Right kidney (tissue), 9 donors: Measurements from ENCODE around the gene PTGDR2.

Source experiments
- DNase-seq: peaks from one replicate; pipeline ENCODE4 v3.0.0-alpha.2; 2016
- long read RNA-seq, 8 donors: transcript quantifications; one replicate each; lab custom pipeline, GENCODE V29; 2026

The PTGDR2 gene
- long read RNA-seq, donor 1: 0 reads
- long read RNA-seq, donor 2: 0 reads
- long read RNA-seq, donor 3, partial matches to known transcripts: 0 of 1 reads
- long read RNA-seq, donor 3, other reads (novel, unspliced or antisense): 0 of 1 reads
- long read RNA-seq, donor 4: 0 reads
- long read RNA-seq, donor 5: 0 reads
- long read RNA-seq, donor 6: 0 reads
- long read RNA-seq, donor 7: 0 reads
- long read RNA-seq, donor 8: 0 reads

DNA sequence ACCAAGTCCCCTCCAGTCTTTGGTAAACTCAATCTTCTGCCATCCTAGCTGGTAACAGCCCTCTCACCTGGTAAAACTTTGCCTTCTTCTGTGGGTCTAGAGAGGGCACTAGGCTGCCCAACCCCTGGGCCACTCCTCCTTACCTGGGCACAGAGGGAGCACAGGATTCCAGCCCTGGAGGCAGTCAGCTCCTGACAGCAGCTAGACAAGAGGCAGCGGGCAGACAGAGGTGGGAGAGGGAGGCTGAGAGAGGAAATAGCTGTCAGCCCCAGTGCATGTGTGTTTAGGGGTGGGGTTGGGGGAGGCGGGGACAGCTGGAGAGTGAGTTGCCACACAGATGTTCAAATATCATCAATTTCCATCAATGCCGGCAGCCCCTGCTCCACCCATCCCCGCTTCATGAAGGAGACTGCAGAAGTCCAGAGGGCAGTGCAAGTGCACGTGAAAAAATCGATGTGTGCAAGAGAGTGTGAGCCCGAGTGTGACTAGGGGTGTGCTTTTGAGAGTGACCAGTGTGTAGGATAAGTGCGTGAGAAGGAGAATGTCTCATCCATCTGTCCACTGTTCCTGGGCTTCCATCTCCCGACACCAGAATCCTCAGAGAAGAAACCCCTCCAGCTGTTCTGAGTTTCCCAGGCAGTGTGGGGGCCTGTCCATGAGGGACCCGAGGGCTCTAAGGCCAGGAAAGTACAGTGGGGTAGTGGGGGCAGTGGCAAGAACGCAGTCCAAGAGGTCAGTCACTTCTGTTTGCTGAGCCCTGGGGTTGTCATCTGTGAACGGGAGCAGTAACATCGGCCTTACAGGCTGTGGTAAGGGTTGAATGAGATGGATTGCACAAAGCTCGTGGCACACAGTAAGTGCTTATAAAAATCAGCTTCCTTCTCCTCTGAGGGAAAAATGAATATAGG lies at the start of gene PTGDR2:
Gene PTGDR2 (minus strand): TSS at position 225 of the 908 bp plus-strand sequence. CDS start 2,228 bp downstream, outside the sequence.
- DNase-seq: no peak

GRCh38 chr11:60905047-60905446 lies 49.3 kb upstream of the PTGDR2 start:
- no peak for DNase-seq

DNA sequence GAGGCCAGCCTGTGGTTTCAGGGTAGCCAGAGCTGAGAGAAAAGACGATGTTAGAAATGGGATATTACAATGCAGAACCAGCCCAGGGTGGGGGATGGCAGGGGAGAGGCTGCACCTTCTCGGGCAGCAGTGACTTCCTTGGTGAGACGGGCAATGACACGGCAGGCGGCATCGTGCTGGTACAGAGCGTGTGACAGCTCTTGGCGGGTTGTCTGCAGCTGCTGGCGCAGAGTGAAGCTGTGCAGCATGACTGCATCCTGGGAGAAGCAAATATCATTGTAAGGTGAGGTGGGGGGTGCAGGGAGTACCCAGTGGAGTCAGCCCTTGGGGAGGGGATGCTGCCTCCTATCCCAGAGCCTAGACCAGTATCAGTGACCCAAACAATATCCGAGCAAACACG lies 46.9 kb upstream of the PTGDR2 start:
- no peak for DNase-seq

DNA sequence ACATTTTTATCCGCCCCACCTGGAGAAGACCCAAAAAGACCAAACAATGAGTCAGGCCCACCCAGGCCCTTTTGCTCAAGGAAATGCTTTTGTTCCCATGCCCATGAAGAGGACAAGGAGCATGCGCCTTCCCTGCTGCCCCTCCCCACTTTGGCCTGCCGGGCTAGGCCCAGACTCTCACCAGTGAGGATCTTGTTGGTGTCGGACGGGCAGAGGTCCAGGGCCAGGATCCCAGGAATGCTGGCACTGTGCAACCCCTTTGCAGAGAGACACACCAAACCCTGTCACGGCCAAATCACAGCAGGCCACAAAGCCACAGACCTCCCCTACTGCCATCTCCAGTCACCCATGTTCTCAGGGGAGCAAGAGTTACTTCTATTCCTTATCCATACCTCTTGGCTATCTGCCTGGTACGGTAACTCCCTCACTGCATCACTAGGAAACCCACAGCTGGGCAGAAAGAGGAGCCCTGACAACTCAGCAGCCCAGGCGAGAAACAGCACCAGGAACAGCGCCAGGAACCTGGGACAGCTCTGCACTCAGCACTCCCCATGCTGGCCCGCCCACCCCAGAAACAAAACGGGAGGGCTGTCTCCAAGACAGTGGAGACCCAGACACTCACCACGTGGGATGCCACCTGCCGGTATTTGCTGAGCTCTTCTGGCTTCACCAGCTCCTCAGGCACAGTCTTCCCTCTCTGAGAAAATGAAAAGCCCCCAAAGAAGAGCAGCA lies 45.1 kb upstream of the PTGDR2 start:
- no peak for DNase-seq

DNA sequence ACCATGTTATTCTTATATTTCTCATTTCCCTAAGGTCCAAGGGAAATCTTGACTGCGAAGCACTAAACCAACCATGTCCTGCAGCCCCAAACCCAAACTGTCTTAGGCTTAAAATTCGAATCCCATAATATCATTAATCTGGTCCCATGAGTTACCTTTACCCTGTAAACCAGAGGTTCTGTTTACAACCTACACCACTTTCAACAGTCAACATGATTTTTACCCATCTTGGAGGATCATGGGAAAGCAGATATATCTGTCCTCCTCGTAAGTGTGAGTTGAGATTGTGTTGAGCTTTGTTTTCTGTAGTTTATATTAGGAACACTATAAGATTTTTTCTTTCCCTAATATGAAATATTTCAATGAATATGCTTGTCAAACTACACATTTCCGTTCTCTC lies 44.2 kb upstream of the PTGDR2 start:
- DNase-seq: no peak

GRCh38 chr11:60899046-60899936 lies 43.5 kb upstream of the PTGDR2 start:
- peak; percentile 34 for DNase-seq

DNA sequence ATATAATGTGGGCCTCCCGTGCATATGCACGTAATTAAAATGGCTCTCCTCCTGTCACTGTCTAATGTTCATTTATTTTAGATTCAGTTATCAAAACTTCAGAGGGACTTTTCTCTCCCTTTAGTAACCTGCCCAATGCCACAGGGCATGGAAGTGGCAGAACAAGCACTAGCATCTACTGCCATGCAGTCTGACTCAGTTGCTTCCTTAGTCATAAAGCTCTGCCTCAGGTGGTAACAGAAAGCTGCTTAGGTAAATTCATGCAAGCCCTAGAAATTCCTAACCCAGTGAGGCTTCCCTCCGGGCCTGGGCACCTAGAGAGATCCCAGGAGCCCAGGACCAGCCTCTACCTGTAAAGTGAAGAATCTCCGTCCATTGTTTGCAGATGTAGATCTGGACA lies 41.7 kb upstream of the PTGDR2 start:
- DNase-seq: no peak

- no peak for DNase-seq
These were observed 39.9 kb upstream of the PTGDR2 start for GRCh38 chr11:60895687-60896086.

DNA sequence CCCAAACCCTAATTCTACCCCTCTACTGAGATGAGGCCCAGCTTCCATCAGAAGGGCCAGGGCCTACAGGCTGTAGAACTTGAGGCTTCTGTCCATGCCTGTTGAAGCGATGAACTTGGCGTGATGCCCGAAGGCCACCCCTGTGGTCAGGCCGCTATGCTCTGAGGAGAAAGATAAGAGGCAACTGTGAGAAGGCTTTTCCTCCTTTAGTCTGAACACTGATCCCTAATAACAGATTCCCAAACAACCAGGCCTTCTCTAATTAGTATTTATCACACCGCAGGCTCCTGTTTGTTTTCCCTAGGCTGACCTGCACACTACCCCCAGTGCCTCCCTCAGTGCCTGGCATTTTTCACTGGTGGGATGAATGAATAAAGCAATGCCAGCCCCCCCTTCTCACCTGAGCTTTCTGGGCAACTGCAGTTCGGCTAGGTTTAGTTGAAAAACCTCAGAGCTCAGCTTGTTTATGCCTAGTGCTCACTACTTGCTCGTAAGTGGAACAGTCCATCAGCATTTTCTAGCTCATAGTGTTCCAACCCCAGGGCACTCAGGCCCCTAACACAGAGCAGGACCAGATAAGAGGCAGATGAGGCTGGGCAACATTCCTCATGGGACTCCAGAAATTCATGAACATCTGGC lies 35.5 kb upstream of the PTGDR2 start:
- DNase-seq: no peak

DNA sequence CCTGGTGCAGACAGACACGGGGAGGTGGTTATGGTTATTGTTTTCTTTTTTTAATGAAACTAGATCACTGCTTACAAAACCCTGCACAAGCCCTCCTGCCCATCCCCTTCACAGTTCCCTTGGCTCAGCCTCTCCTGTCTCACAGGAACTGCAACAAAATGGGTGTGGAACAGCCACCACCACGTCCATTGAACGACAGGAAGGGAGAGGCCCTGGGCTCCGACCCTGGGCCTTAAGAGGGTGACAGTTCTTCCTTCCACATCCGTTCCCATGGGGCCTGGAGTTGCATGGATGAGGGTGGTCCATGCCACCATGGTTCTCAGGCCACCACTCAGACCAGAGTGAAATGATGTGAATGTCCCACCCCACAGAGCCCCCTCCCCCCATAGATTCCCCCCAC lies 34.9 kb upstream of the PTGDR2 start:
- DNase-seq: no peak

- DNase-seq: no peak
These were observed 34.1 kb upstream of the PTGDR2 start for GRCh38 chr11:60889869-60890311.

- no peak for DNase-seq
These were observed 31.8 kb upstream of the PTGDR2 start for GRCh38 chr11:60887556-60887955.

DNA sequence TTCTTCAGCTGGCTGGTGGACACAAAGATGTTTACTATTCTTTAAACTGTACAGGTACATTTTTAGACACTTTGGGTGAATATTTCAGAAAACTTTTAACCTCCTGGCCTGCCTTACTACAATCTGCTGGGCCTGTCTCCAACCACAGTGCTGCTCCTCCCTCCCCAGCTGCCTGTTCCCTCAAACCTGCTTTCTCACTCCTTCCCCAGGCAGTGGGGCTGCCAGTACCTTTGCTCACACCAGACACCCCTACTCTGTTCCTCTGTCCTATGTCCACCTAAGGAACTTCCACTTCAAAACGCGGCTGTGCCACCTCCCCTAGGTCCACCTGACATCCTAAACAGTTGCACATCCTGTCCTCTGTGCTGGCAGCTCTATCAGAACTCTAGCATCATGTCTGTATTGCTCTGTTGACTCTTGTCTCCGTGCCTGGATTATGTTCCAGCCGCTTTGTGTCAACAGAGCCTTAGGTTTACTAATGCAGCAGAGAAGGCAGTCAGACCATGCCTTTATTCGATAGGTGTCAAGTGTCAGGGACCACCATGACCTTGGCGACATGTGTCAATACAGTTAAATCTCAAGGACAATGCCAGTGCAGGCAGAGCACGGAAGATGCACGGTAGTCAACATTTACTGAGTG lies 25.0 kb upstream of the PTGDR2 start:
- DNase-seq: no peak

- no peak for DNase-seq
These were observed 24.3 kb upstream of the PTGDR2 start for GRCh38 chr11:60879971-60880588.

GRCh38 chr11:60879104-60879503 lies 23.4 kb upstream of the PTGDR2 start:
- DNase-seq: no peak

- DNase-seq: no peak
These were observed 22.7 kb upstream of the PTGDR2 start for GRCh38 chr11:60878245-60879101.

DNA sequence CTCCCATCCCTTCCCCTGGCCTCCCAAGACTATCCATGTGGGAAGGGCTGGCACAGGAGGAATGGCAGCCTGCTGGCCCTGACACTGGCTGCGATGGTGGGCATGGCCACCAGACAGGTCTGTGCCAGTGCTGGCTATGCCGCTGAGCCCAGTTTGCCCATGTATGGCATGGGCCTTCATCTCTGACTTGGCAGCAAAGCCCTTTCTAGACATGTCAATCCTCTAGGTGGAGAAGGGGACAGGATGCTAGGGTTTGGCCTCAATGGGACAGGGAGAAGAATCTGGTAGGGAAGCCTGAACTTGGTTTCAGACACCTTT lies 20.4 kb upstream of the PTGDR2 start:
- no peak for DNase-seq

DNA sequence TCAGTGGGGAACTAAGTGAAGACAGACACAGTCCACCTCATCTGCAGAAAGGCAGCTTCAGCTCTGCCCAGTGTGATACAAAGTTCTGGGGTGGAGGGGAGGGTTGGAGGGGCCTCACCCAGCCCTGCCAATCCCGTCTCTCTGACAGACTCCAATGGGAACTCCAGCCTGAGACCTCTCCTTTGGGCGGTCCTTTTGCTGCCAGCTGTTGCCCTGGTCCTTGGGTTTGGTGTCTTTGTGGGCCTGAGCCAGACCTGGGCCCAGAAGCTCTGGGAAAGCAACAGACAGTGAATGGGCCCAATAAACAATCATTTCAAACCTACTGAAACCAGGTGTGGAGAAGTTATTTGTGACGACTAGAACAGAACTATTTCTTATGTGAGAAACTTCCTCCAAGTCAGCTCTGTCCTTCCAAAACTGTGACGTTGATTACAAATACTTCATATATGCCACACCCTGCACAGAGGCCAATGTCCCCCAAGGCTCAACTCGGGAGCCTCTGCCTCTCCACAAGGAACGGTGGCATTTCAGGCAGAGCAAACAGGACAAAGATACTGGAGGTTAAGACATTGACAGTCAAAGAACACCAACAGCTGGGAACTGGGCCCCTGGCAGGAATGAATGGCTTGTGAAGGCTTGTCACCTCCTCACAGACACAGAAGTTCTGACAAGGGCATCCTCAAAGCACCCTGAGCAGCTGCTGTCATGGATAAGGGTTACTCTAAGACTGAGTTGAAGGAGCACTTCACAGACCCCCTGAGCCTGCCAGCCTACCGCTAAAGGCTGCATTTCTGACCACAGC lies 19.8 kb upstream of the PTGDR2 start:
- DNase-seq: no peak
